Rectal smooth muscle tissue (tissue), 1 donor: ENCODE data around the gene IL17REL.

Experiments
- H3K27ac ChIP-seq: one replicate; pipeline ENCODE4 v1.7.0; 2013; ENCODE audit warnings: low read depth, low read length, inconsistent platforms
- H3K27me3 ChIP-seq: one replicate; pipeline ENCODE4 v1.7.0; 2013; ENCODE audit warnings: low read length; ENCODE audit not compliant: control insufficient read depth, insufficient read depth
- H3K36me3 ChIP-seq: one replicate; pipeline ENCODE4 v1.7.0; 2013; ENCODE audit warnings: low read length; ENCODE audit not compliant: control insufficient read depth, insufficient read depth
- H3K4me1 ChIP-seq: one replicate; pipeline ENCODE4 v1.7.0; 2013; ENCODE audit warnings: low read length; ENCODE audit not compliant: control insufficient read depth, insufficient read depth
- H3K4me3 ChIP-seq: one replicate; pipeline ENCODE4 v1.7.0; 2013; ENCODE audit warnings: low read length
- H3K9ac ChIP-seq: one replicate; pipeline ENCODE4 v1.7.0; 2013; ENCODE audit warnings: low read length

The IL17REL gene

GRCh38 chr22:50011447-50012210, 936 bp downstream of the IL17REL start:
- Histone ChIP-seq H3K4me1 (no peaks in the 10 kb centered on the region), H3K4me3 (no peak overlapping the region), H3K36me3 (no peaks in the 10 kb centered on the region), H3K27me3 (peaks cover 27% of the 10 kb centered on the region), H3K27ac (no peak overlapping the region), H3K9ac (no peak overlapping the region)

DNA sequence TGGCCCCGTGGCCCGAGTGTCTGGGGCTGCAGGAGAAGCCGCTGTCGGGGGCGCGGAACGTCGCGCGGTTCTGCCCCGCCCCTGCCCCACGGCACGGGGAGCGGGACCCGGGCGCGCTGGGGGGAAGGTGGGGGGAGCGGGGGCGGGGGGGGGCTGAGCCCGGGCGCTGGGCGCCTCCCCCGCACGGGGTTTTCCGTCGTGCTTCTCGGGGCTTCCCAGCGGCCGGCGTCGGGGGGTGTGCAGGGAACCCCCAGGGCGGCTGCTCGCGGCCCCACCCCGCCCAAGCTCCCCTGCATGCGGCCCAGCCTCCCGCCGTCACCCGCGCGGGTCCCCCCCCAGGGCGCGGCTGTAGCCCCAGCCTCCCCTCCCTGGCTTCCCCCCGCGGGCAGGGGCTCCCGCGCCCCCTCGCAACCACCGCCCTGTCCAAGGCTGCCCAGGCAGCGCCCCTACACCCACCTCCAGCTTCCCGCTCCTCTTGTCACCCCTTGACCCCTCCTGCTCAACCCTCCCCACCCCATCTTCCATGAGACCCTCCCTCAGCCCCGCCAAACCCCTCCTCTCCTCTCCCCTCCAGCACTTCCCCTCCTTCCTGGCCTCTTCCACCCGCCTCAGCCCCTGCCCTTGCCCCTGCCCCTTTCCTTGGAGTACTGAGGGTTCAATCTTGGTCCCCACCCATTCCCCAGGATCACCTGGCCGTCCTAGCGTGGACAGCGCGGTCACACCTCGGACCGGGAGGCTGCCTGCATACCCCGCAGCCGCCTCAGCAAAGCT, 1.7 kb downstream of the IL17REL start:
- Histone ChIP-seq H3K9ac (no peak overlapping the region), H3K27ac (no peak overlapping the region), H3K27me3 (peaks cover 27% of the 10 kb centered on the region), H3K36me3 (no peaks in the 10 kb centered on the region), H3K4me3 (no peak overlapping the region), H3K4me1 (no peaks in the 10 kb centered on the region)

GRCh38 chr22:50009765-50010675, 2.5 kb downstream of the IL17REL start:
- Histone ChIP-seq H3K36me3 (no peaks in the 10 kb centered on the region), H3K4me1 (no peaks in the 10 kb centered on the region), H3K9ac (no peak overlapping the region), H3K27me3 (peaks cover 26% of the 10 kb centered on the region), H3K4me3 (no peak overlapping the region), H3K27ac (no peak overlapping the region)

GRCh38 chr22:50009251-50009650, 3.3 kb downstream of the IL17REL start:
- H3K36me3 ChIP-seq, result no peaks in the 10 kb centered on the region
- H3K27me3 ChIP-seq, result peaks cover 18% of the 10 kb centered on the region
- no peak overlapping the region for H3K9ac ChIP-seq
- no peaks in the 10 kb centered on the region for H3K4me1 ChIP-seq
- no peak overlapping the region for H3K4me3 ChIP-seq
- no peak overlapping the region for H3K27ac ChIP-seq

GRCh38 chr22:50008151-50009040, 4.2 kb downstream of the IL17REL start:
- Histone ChIP-seq H3K36me3 (no peaks in the 10 kb centered on the region), H3K9ac (no peak overlapping the region), H3K27me3 (peaks cover 13% of the 10 kb centered on the region), H3K4me1 (no peaks in the 10 kb centered on the region), H3K4me3 (no peak overlapping the region), H3K27ac (no peak overlapping the region)

- H3K4me1 ChIP-seq, result no peaks in the 10 kb centered on the region
- H3K4me3 ChIP-seq, result no peak overlapping the region
- H3K27ac ChIP-seq, result no peak overlapping the region
- H3K36me3 ChIP-seq, result no peaks in the 10 kb centered on the region
- peaks cover 13% of the 10 kb centered on the region for H3K27me3 ChIP-seq
- no peak overlapping the region for H3K9ac ChIP-seq
Measured at GRCh38 chr22:50007057-50007511, 5.5 kb downstream of the IL17REL start.

- no peaks in the 10 kb centered on the region for H3K4me1 ChIP-seq
- H3K27me3 ChIP-seq, result peaks cover 5% of the 10 kb centered on the region
- no peak overlapping the region for H3K4me3 ChIP-seq
- H3K36me3 ChIP-seq, result no peaks in the 10 kb centered on the region
- no peak overlapping the region for H3K27ac ChIP-seq
- H3K9ac ChIP-seq, result no peak overlapping the region
Measured at GRCh38 chr22:50004918-50005317, 7.6 kb downstream of the IL17REL start.

GRCh38 chr22:50002791-50003190, 9.8 kb downstream of the IL17REL start:
- no peaks in the 10 kb centered on the region for H3K4me1 ChIP-seq
- no peak overlapping the region for H3K9ac ChIP-seq
- H3K27me3 ChIP-seq, result peaks cover 2% of the 10 kb centered on the region
- H3K4me3 ChIP-seq, result no peak overlapping the region
- no peaks in the 10 kb centered on the region for H3K36me3 ChIP-seq
- no peak overlapping the region for H3K27ac ChIP-seq

DNA sequence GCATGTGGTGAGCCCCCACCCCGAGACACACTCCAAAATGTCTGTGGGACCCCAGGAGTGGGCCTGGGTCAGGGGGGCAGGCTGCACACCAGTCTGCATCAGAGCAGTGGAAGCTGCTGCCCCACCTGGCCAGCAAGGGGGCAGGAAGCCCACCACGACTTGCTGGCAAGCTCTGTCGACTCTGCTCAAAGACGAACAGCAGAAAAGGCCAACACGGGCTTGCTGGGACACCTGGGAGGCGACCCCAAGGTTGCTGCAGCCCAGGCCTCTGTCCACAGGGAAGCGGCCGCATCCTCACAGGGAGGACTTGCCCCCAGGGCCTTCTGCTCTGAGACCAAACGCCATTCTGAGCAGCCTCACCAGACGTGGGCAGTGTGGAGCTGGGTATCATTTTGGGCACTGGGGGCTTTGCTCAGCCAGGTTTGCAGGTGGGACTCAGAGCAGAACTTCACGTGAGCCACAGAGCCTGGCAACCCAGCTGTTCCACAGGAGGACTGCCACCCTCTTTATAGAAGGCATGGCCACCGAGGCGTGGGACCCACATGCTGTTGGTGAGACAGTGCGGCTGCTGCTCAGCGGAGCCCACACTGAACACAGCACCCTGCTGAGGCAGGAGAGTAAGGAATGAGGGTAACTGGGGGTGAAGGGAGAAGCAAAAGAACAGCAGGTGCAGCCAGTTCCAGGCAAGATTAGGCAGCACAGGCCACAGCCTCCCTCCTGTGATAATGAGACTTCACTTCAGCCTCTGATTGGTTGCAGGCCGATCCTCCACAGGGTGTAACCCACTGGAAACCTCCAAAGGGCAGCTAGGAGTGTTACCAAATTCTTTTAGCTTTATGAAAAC, 11.0 kb downstream of the IL17REL start:
- H3K9ac ChIP-seq, result no peak overlapping the region

GRCh38 chr22:50000587-50001387, 11.8 kb downstream of the IL17REL start:
- Histone ChIP-seq H3K27me3 (peaks cover 2% of the 10 kb centered on the region), H3K4me1 (no peaks in the 10 kb centered on the region), H3K4me3 (no peak overlapping the region), H3K36me3 (no peaks in the 10 kb centered on the region), H3K27ac (no peak overlapping the region), H3K9ac (no peak overlapping the region)

More for the DNA sequence above, 11.0 kb downstream of the IL17REL start:
- no peak overlapping the region for H3K4me3 ChIP-seq
- no peaks in the 10 kb centered on the region for H3K4me1 ChIP-seq
- H3K27me3 ChIP-seq, result peaks cover 2% of the 10 kb centered on the region
- no peak overlapping the region for H3K27ac ChIP-seq
- H3K36me3 ChIP-seq, result no peaks in the 10 kb centered on the region
